ENCODE results near the gene CCL11.

The CCL11 gene

DNA sequence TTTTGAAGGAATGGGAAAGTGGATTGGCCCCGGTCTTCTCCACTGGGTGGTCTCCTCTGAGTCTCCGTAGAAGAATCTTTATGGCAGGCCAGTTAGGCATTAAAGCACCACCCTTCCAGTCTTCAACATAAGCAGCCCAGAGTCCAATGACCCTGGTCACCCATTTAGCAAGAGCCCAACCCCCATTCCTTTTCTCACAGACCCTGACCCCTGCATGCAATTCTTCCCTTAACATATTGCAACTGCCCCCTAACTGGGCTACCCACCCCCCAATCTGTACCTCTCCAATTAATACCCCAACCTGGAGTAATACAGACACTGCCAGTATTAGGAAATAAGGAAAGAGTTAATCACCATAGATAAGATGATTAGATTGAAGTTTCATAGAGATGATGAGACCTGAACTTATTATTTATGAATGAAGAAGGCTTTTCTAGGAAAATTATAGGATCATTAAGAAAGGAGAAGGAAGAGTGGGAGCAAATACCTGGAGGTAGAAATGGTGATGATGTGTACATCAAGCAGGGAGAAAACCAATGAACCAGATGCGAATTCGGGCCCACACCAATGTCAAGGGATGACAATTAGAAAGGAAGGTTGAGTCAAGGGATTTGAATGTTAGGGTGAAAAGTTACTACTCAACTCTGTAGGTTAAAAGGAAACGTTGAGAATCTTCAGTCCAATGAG is 28.1 kb upstream of the CCL11 start:
- DNase-seq (ENCODE audit: low spot score) = no peak

DNA sequence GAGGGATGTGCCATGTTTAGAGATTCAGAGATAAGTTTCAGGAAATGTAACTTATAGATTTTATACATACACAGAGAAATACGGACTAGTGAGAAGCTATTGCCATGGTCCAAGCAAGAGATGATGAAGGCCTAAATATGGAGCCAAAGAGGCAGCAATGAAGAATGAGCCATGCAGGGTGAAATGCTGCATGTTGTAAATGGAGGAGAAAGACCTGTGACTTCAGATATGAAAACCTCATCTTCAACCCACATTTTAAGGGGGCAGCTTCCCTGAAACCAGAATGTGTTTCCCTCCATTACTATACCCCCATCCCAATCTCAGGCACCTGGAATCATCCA is 27.6 kb upstream of the CCL11 start:
- no peak for DNase-seq (ENCODE audit: low spot score)

- DNase-seq (ENCODE audit: low spot score) = no peak
Observed at GRCh38 chr17:34259146-34259545, 26.4 kb upstream of the CCL11 start.

DNA sequence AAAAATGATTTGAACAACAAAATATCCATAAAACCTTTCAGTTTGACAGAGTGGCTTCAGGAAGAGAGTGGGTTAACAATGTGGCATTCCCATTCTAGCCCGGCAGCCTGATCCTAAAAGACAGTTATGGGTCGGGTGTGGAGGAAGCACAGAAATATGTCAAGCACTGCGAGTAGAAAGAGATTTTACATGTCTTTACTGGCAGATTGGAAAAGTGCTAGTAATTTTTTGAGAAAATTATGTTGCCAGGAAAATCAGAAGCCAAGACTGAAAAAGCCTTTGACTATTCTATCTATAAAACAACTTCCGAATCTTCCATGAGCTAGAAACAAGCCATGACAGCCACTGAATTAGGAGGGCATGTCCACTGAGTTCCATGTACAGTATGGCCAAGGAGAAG is 24.7 kb upstream of the CCL11 start:
- no peak for DNase-seq (ENCODE audit: low spot score)

GRCh38 chr17:34261568-34262337 is 23.8 kb upstream of the CCL11 start:
- no peak for DNase-seq (ENCODE audit: low spot score)

DNA sequence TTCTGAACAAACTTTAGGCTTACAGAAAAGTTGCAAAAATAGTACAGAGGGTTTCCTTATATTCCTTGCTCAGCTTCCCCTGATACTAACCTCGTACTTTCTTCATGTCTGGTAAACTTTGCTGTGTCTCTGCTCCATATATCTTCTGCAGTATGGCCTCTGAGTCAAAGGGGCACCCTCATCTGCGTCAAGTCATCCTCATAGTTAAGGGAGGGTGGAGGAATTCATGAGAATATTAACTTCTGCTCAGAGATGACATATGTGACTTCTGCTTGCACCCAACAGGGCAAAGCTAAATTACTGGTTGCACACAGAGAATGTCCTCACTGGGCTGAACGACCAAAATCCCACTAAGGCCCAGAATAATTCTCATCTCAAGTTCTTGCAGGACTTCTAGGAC is 19.8 kb upstream of the CCL11 start:
- no peak for DNase-seq (ENCODE audit: low spot score)

- DNase-seq (ENCODE audit: low spot score) = no peak
Observed at GRCh38 chr17:34269969-34270368, 15.6 kb upstream of the CCL11 start, which contains the start of gene CCL7. TSS of gene CCL7 (plus strand) at chr17:34270221. CDS start at chr17:34270291, 70 bp downstream.

DNA sequence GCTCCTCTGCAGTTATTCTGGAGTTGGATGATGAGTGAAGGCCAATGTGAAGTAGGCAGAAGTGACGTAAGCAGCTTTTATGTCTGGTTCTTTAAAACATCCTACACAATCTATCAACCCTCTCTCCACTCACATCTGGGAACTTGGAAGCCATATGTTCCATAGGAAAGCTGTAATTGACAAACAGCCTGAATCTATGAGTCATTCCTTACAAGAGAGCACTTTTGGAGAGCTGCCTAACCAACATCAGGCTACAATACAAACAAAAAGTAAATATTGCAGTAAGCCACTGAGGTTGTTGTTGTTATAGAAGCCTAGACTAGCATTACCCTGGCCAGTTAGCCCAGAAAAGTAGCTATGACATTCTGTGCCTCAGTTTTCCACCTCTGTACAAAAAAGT is 9.7 kb upstream of the CCL11 start:
- no peak for DNase-seq (ENCODE audit: low spot score)

DNA sequence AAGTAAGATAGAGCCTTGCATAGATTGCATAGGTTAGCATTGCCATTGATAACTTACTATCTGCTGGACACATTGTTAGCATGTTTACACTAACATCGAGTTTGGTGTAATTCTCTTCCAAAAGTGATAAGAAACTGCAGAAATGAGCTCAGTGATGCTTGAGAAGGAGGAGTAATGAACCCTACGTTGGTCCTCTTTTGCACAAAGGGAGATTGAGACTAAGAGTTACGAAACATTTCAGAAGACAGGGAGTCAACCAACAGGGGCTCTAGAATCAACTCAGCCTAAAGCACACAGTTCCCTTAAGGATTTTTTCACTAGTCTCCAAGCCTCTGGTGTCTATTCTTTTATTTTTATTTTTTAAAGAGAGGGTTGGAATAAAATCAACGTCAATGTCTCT is 8.7 kb upstream of the CCL11 start:
- no peak for DNase-seq (ENCODE audit: low spot score)

GRCh38 chr17:34283571-34283970 is 2.0 kb upstream of the CCL11 start:
- DNase-seq (ENCODE audit: low spot score) = no peak

DNA sequence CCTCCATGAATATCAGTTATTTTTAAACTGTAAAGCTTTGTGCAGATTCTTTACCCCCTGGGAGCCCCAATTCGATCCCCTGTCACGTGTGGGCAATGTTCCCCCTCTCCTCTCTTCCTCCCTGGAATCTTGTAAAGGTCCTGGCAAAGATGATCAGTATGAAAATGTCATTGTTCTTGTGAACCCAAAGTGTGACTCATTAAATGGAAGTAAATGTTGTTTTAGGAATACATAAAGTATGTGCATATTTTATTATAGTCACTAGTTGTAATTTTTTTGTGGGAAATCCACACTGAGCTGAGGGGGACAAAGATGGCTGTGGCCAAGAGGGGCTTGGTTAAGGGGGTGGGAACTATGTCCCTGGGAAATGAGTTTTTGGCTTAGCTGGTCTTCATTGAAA is 2.3 kb downstream of the CCL11 start:
- DNase-seq (ENCODE audit: low spot score) = no peak

DNA sequence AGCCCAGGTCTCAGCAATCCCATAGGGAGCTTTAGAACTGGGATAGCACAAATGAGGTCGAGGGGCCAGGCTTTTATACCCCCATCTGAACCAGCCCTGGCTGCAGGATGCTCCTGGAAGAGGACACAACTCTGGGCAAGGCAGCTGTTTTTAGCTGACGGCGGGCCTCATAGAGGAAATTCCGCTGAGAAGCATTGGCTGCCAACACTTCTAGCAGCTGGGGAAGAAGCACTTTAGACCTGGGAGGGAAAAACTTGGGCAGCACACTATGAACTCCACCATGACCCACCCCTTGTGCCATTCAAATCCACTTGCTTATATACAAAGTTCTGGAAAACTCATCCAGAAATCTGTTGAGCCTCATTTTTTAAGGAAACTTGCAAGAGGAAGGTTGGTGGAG is 5.0 kb downstream of the CCL11 start:
- no peak for DNase-seq (ENCODE audit: low spot score)

DNA sequence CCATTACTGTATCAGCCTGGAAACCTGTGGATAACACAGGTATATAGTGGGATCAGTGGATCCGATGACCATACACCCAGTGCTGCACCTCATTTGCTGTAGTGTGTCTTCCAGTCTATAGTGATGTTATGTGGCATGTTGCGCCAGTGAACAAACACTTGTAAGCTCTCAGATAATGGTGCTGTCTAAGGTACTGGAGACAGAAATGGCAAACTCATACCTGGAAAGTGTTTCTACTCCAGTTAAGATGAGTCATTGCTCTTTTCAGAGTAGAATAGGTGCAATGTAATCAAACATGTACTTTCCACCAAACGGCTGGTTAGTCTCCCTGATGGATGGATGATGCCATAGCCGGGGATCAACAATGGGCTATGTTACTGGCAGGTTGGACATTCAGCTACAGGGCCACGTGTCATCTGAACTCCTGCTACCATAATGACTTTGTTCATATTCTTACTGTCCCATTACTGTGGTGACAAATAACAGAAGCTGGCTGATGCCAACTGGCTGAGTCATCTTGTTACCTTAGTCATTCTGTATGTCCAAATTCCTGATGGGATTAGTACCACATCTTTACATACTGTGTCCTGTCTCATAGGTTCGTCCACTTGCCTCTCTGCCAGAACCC is 6.3 kb downstream of the CCL11 start:
- DNase-seq (ENCODE audit: low spot score) = no peak

GRCh38 chr17:34299027-34299426 is 13.5 kb downstream of the CCL11 start:
- DNase-seq (ENCODE audit: low spot score) = no peak

DNA sequence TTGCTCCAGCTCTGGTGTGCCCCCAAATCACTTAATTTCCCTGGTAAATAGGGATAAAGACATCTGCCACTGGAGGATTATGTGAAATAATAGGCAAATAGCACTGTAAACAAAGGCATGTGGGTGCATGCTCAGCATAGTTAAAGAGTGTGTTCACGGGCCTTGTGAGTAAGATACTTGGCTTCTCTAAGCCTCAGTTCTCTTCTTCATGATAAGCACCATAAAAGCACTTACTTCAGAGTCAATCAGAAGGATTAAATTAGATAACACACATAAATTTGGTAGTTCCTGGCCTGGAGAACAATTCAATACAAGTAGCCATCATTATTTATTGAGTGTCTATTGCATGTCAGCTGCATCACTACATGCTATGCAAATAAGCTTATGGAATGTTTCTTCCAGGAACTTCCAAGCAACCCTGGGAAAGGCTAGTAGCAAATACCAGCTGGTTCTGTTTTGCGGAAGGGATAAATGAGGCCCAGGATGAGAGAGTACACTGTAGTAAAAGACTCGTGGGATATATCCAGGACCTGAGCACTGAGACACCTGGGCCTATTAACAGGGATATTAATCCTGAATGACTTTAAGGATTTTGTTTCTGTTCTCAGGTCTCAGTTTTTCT is 14.5 kb downstream of the CCL11 start:
- DNase-seq (ENCODE audit: low spot score) = no peak

- no peak for DNase-seq (ENCODE audit: low spot score)
Observed at GRCh38 chr17:34300652-34301370, 15.3 kb downstream of the CCL11 start.

DNA sequence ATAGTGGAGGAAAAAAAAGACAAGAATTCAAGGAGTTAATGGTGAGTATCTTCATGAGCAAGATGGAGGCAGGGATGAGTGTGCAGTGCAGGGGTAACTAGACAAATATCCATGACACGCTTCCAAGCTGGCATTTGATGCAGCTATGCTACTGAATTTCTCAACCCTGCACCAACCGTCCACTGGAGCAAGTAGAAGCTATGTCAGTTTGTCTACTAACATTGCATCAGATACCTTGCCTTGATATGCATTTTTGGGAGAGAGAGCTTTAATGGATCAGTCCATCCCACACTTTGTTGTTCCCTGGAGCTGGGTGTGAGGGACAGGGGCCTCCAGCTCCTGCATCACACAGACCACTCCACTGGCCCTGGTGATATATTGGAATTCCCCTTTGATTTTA is 16.4 kb downstream of the CCL11 start:
- no peak for DNase-seq (ENCODE audit: low spot score)

- DNase-seq (ENCODE audit: low spot score) = no peak
Observed at GRCh38 chr17:34302636-34303035, 17.1 kb downstream of the CCL11 start.

DNA sequence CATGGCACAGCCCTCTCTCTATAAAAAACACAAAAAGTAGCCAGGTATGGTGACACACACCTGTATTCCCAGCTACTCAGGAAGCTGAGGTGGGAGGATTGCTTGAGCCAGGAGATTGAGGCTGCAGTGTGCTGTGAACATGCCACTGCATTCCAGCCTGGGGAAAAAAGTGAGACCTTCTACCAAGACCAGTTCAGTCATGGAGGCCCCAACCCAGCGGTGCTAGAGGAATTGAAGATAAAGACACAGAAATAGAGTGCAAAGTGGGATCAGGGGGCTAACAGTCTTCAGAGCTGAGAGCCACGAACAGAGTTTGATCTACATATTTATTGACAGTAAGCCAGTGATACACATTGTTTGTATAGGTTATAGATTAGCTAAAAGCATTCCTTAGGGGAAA is 18.1 kb downstream of the CCL11 start:
- DNase-seq (ENCODE audit: low spot score) = no peak

DNA sequence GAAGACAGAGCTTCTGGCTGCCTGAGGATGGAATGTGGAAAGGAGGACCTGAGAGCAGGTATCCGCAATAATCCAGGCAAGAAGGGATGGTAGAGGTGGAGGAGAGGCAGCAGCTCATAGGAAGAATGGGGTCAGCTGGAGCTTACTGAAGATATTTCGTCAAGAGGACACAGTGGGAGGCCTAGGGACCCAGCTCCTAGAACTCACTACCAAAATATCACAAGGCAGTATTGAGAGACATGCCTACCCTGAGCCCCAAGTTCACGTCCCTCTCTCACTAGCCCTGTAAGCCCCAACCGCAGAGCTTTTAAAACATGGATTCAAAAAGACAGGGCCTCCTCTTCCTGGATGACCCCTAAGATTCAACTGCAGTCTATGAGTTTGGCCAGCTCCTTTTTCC is 19.5 kb downstream of the CCL11 start:
- DNase-seq (ENCODE audit: low spot score) = no peak

GRCh38 chr17:34305606-34306005 is 20.1 kb downstream of the CCL11 start:
- DNase-seq (ENCODE audit: low spot score) = no peak

DNA sequence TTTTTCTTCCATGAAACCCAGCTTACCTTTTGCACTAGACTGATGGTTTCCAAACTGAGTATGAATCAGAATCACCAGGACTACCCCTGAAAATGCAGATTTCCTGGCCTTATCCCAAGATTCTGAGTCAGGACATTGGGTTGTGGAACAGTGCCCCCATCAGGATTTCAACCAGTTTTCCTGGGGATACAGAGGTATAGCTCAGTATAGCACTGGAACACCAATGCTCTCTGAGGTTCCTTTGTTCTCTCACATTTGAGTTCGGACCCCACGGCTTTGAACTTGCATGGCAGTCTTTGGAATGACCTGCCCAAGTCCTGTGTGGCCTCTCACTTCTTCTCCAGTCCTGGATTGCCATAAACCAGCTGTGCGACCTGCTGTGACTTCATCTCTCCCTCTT is 20.9 kb downstream of the CCL11 start:
- DNase-seq (ENCODE audit: low spot score) = no peak
